Urinary bladder (tissue), 4 donors: ENCODE data around the gene RAET1G. TPM values are rescaled to one million over a fixed set of nuclear protein-coding genes. Genes with fewer than 3 reads are reported as not detected.
"Not testable (repeated sequence)": the region's sequence is repeated elsewhere in the genome, so short reads cannot be mapped to it uniquely, and the experiment has no call there.

ENCODE experiments used
- DNase-seq: peaks from one replicate; pipeline ENCODE4 v3.0.0-alpha.2; 2015; ENCODE audit errors: extremely low spot score
- H3K27ac ChIP-seq: one replicate; pipeline ENCODE4 v1.5.1; 2013; ENCODE audit warnings: low read depth, mild to moderate bottlenecking, moderate library complexity
- H3K36me3 ChIP-seq: one replicate; pipeline ENCODE4 v1.6.1; 2013; ENCODE audit warnings: mild to moderate bottlenecking, moderate library complexity; ENCODE audit not compliant: insufficient read depth
- H3K4me1 ChIP-seq: one replicate; pipeline ENCODE4 v1.6.1; 2013; ENCODE audit warnings: mild to moderate bottlenecking, moderate library complexity; ENCODE audit not compliant: insufficient read depth
- H3K4me3 ChIP-seq: one replicate; pipeline ENCODE4 v1.5.1; 2013; ENCODE audit warnings: low read depth, low read length
- whole genome bisulfite sequencing: extraction: QIAGEN DNeasy Blood & Tissue Kit; methylation state at CpG from one replicate; pipeline ENCODE4 v1.1.7; 2013; 5-methylcytosine and 5-hydroxymethylcytosine counted together
- polyA plus RNA-seq: library from polyadenylated mRNA; stranded (reverse); fragments of 200-250 nt; gene quantifications from one replicate; pipeline ENCODE4 v1.2.3, GENCODE V29; 2013
- total RNA-seq: library from RNA; depleted of rRNA; stranded (reverse); fragments of >200 nt; gene quantifications from one replicate; pipeline ENCODE4 v1.2.3, GENCODE V29; 2014
- donor health status: healthy with polysubstance abuse.
- donor health status: healthy.

The RAET1G gene
- total and polyA plus RNA-seq, 2 donors, result 1.2 to 3.4 TPM

- WGBS, result 91% methylated on average over 6 of the region's 6 CpGs
Measured at GRCh38 chr6:149921361-149921760, 1.6 kb downstream of the RAET1G start.

DNA sequence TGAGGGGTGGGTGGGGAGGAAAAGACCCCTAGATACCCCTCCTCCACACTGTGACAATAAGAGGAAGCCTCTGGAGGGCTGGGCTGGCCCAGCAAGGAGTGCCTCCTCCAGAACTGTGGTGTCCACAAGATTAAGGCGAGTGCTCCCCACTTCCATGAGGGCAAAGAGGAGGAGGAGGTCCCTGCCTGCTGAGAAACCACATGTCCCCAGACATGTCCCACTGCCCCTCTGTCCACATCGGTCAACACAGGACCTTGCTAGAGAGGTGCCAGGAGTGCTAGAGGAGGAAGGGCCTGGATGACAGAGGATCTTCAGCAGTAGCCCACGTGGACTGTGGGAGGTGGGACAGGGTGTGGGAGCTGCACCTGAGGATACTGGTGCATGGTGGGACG, 3.1 kb downstream of the RAET1G start:
- WGBS, result 89% methylated on average over 4 of the region's 4 CpGs

More at GRCh38 chr6:149921361-149921760, 1.6 kb downstream of the RAET1G start:
- DNase-seq, result no peak
- H3K4me1 ChIP-seq, result no peaks in the 10 kb centered on the region
- H3K4me3 ChIP-seq, result no peak overlapping the region
- H3K36me3 ChIP-seq, result no peaks in the 10 kb centered on the region
- H3K27ac ChIP-seq, result no peak overlapping the region

GRCh38 chr6:149919126-149919833, 3.6 kb downstream of the RAET1G start:
- H3K4me3 ChIP-seq, H3K27ac ChIP-seq, H3K4me1 ChIP-seq, DNase-seq, H3K36me3 ChIP-seq: not testable (repeated sequence)
- WGBS, result 82% methylated on average over 11 of the region's 11 CpGs

More for the DNA sequence above, 3.1 kb downstream of the RAET1G start:
- Histone ChIP-seq H3K36me3 (no peaks in the 10 kb centered on the region), H3K4me1 (no peaks in the 10 kb centered on the region), H3K27ac (no peak overlapping the region), H3K4me3 (no peak overlapping the region)
- DNase-seq, result no peak

DNA sequence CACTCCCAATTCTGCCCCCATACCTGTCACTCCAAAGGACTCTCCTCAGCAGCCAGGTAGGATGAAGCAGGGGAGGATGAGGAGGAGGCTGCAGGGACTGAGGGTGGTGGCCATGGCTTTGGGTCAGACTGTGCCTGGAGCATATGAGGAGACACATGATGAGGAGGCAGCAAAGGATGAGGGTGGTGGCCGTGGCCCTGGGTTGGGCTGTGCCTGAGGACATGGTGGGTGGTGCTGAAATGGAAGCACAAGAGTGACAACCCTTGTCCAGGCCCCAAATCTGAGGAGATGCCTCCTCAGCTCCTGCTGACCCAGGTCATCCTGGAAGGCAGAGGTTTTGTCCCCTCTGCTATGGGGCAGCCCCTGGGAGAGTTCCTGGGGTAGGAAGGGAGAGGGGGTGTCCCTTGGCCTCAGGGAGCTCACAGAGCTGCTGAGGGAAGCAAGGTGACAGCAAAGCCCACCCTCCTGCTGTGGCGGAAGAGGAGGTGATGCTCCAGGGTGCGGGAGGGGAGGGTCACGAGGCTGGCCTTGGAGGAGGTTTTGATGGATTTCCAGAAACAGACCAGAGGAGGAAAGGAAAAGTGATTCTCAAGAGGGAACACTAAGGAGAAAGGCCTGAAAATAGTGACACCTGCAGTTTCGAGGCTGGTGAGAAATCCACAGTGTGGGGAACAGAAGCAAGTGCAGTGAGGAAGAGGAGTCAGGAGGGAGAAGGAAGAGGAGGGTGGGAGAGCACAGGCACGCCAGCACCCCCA, 4.6 kb downstream of the RAET1G start:
- 85% methylated on average over 6 of the region's 6 CpGs for WGBS

DNA sequence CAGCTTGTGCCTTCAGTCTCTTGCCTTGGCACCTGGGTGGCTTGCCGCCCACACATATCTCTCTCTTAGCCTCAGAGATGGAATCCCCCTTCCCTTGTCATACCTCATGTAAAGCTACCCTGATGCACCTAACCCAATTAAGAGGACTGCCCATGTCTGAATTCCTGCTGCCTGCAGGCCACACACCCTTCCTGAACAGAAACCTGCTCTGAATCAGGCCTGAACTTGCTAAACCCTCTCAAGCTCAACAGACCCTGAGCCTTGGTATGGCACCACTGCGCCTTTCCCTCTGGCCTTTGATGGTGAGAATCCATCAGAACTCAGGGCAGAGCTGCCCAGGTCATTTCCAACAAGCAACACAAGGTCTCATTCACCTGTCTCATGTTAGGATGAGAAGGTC, 5.2 kb downstream of the RAET1G start:
- H3K4me3 ChIP-seq, result no peak overlapping the region
- DNase-seq, result no peak
- H3K4me1 ChIP-seq, result no peaks in the 10 kb centered on the region
- H3K36me3 ChIP-seq, result no peaks in the 10 kb centered on the region
- no peak overlapping the region for H3K27ac ChIP-seq
- 96% methylated on average over 2 of the region's 2 CpGs for WGBS

More for the DNA sequence above, 4.6 kb downstream of the RAET1G start:
- Histone ChIP-seq H3K4me3 (no peak overlapping the region), H3K36me3 (no peaks in the 10 kb centered on the region), H3K4me1 (no peaks in the 10 kb centered on the region), H3K27ac (no peak overlapping the region)
- no peak for DNase-seq

DNA sequence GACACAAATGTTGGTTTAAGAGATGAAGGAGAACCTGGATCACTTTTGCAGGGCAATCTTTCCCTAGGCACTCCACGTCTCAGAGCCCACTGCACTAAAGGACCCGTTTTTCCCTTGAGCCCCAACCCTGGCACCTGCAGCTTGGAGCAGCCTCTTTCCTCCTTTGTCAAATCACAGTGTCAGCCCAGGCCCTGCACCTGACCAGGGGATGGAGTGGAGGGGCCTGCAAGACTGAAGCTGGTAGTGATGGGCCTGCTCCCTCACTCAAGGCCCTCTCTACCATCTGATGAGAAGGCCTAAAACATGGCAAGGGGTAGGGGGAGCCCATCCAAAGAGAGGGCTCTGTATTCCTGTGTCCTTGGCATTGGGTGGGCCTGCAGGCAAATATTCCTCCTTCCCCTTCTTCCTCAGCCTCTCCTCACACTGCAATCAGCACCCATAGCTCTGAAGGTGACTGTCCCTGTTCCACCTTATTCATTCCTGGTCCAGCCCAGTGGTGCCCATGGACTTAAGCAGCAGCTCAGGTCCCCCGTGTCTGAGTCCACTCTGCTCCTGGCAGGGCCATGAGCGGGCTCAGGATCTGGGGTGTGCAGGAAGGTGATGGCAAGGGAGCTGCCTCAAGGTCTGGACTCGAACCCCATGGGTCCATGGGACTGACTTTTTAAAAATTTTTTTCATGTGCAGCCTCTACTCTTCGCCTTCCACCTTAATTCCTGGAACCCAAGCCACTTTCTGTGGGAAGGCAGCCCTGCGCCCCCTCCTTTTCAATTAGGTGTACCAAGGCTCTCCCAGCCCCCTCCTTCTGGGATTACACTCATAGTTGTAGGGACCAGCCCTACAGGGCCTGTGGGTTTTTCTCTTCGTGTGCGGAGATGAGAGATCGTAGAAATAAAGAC, 6.7 kb downstream of the RAET1G start:
- DNase-seq, result no peak
- Histone ChIP-seq H3K4me3 (no peak overlapping the region), H3K27ac (no peak overlapping the region), H3K4me1 (no peaks in the 10 kb centered on the region), H3K36me3 (no peaks in the 10 kb centered on the region)
- 87% methylated on average over 10 of the region's 10 CpGs for WGBS

GRCh38 chr6:149913540-149914240, 9.2 kb downstream of the RAET1G start:
- no peaks in the 10 kb centered on the region for H3K36me3 ChIP-seq
- no peak for DNase-seq
- 66% methylated on average over 9 of the region's 9 CpGs for WGBS
- no peak overlapping the region for H3K4me3 ChIP-seq
- no peak overlapping the region for H3K27ac ChIP-seq
- H3K4me1 ChIP-seq, result no peaks in the 10 kb centered on the region

DNA sequence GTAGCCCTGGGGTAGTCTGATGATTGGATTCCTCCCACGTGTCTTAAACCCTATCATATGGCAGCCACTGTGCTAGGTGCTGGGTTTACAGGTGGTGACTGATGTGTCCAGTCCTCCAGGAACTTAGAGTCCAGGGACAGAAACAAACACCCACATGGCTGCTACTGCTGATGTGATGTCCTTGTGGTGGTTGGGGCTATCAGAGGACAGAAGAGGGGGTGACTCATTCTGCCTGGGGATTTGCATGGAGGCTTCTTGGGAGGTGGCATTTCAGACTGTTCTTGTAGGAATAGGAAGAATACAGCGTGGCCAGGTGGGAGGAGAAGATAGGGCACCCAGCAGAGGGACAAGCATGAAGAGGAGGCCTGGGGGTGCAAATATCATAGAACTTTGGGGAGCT, 9.8 kb downstream of the RAET1G start:
- Histone ChIP-seq H3K4me1 (no peaks in the 10 kb centered on the region), H3K27ac (no peak overlapping the region), H3K4me3 (no peak overlapping the region), H3K36me3 (no peaks in the 10 kb centered on the region)
- no peak for DNase-seq
- 66% methylated on average over 2 of the region's 2 CpGs for WGBS

GRCh38 chr6:149912680-149913079, 10.2 kb downstream of the RAET1G start:
- 73% methylated on average over 3 of the region's 3 CpGs for WGBS
- not testable (repeated sequence) for H3K4me1 ChIP-seq, H3K36me3 ChIP-seq, DNase-seq, H3K4me3 ChIP-seq, H3K27ac ChIP-seq

GRCh38 chr6:149910721-149911151, 12.2 kb downstream of the RAET1G start:
- no peaks in the 10 kb centered on the region for H3K36me3 ChIP-seq
- WGBS, result 94% methylated on average over 23 of the region's 23 CpGs
- H3K4me3 ChIP-seq, result no peak overlapping the region
- no peak overlapping the region for H3K27ac ChIP-seq
- no peaks in the 10 kb centered on the region for H3K4me1 ChIP-seq
- DNase-seq, result no peak

DNA sequence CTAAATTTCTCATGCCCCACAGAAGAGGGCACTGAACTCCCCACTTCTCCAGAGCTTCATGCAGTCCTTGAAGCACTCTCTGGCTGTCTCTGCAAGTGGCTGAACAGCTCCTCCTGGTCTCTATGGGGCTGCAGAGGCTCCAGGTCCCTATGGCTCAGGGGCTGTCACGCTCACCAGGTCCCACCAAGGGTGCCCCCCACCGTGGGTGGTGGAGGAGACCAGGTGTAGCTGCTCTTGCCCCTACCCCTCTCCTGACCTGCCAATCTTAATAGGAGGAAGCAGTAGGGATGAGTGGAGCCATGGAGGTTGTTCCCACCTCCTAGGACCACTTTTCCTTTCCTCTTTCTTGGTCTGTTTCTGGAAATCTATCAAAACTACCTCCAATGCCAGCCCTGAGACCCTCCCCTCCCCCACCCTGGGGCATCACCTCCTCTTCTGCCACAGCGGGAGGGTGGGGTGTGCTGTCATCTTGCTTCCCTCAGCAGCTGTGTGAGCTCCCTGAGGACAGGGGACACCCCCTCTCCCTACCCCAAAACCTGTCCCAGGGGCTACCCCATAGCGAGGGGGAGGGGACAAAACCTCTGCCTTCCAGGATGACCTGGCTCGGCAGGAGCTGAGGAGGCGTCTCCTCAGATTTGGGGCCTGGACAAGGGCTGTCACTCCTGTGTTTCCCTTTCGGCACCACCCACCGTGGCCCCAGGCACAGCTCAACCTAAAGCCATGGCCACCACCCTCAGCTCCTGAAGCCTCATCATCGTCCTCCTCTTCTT, 13.0 kb downstream of the RAET1G start:
- Histone ChIP-seq H3K4me1 (no peaks in the 10 kb centered on the region), H3K4me3 (no peak overlapping the region), H3K36me3 (no peaks in the 10 kb centered on the region), H3K27ac (no peak overlapping the region)
- DNase-seq, result no peak
- 89% methylated on average over 9 of the region's 9 CpGs for WGBS

- DNase-seq, H3K27ac ChIP-seq, H3K4me1 ChIP-seq, H3K4me3 ChIP-seq, H3K36me3 ChIP-seq: not testable (repeated sequence)
- WGBS, result 76% methylated on average over 4 of the region's 4 CpGs
Measured at GRCh38 chr6:149908480-149908879, 14.4 kb downstream of the RAET1G start.
